ENCODE data around the gene LENG9.

Gene LENG9

GRCh38 chr19:54459282-54460229 is 4.0 kb downstream of the LENG9 start:
- Mint-ChIP-seq H3K4me3 (no peak overlapping the region), H3K9me3 (peaks cover 1% of the 10 kb centered on the region), H3K36me3 (peaks cover 28% of the 10 kb centered on the region), H3K27me3 (no peaks in the 10 kb centered on the region), H3K27ac (no peak overlapping the region), H3K4me1 (peaks cover 24% of the 10 kb centered on the region)
- ATAC-seq (ENCODE audit: low read depth) (no peak), DNase-seq (ENCODE audit: low spot score in 2 of 2) (no peak)

GRCh38 chr19:54458648-54459281 is 4.8 kb downstream of the LENG9 start:
- Mint-ChIP-seq H3K9me3 (no peaks in the 10 kb centered on the region), H3K27me3 (no peaks in the 10 kb centered on the region), H3K4me3 (no peak overlapping the region), H3K4me1 (peaks cover 18% of the 10 kb centered on the region), H3K36me3 (peaks cover 28% of the 10 kb centered on the region), H3K27ac (no peak overlapping the region)
- DNase-seq (ENCODE audit: low spot score in 2 of 2) = no peak
- ATAC-seq (ENCODE audit: low read depth) = no peak

GRCh38 chr19:54457773-54458647 is 5.6 kb downstream of the LENG9 start:
- DNase-seq (ENCODE audit: low spot score in 2 of 2) = no peak
- peaks cover 18% of the 10 kb centered on the region for H3K4me1 Mint-ChIP-seq
- H3K9me3 Mint-ChIP-seq = no peaks in the 10 kb centered on the region
- ATAC-seq (ENCODE audit: low read depth) = no peak
- no peak overlapping the region for H3K27ac Mint-ChIP-seq
- no peak overlapping the region for H3K4me3 Mint-ChIP-seq
- peaks cover 34% of the 10 kb centered on the region for H3K36me3 Mint-ChIP-seq
- H3K27me3 Mint-ChIP-seq = no peaks in the 10 kb centered on the region

GRCh38 chr19:54456423-54457373 is 6.9 kb downstream of the LENG9 start:
- H3K27me3 Mint-ChIP-seq = no peaks in the 10 kb centered on the region
- peak; percentile 8 for ATAC-seq (ENCODE audit: low read depth)
- DNase-seq (ENCODE audit: low spot score in 2 of 2) = no peak
- H3K4me1 Mint-ChIP-seq = peaks cover 16% of the 10 kb centered on the region
- peaks cover 34% of the 10 kb centered on the region for H3K36me3 Mint-ChIP-seq
- H3K9me3 Mint-ChIP-seq = no peaks in the 10 kb centered on the region
- no peak overlapping the region for H3K4me3 Mint-ChIP-seq
- H3K27ac Mint-ChIP-seq = peak overlapping the region; percentile 58

GRCh38 chr19:54455786-54456422 is 7.7 kb downstream of the LENG9 start:
- Mint-ChIP-seq H3K4me3 (no peak overlapping the region), H3K4me1 (peaks cover 18% of the 10 kb centered on the region), H3K36me3 (peaks cover 35% of the 10 kb centered on the region), H3K27ac (peak overlapping the region; percentile 58), H3K27me3 (no peaks in the 10 kb centered on the region), H3K9me3 (no peaks in the 10 kb centered on the region)
- DNase-seq (ENCODE audit: low spot score in 2 of 2) (no peak), ATAC-seq (ENCODE audit: low read depth) (no peak)

GRCh38 chr19:54454781-54455675 is 8.6 kb downstream of the LENG9 start:
- Mint-ChIP-seq H3K27me3 (no peaks in the 10 kb centered on the region), H3K9me3 (no peaks in the 10 kb centered on the region), H3K36me3 (peaks cover 37% of the 10 kb centered on the region), H3K4me3 (no peak overlapping the region), H3K27ac (peak overlapping the region; percentile 58), H3K4me1 (peaks cover 23% of the 10 kb centered on the region)
- ATAC-seq (ENCODE audit: low read depth) (no peak), DNase-seq (ENCODE audit: low spot score in 2 of 2) (no peak)

GRCh38 chr19:54453921-54454780 is 9.4 kb downstream of the LENG9 start:
- ATAC-seq (ENCODE audit: low read depth) (no peak), DNase-seq (ENCODE audit: low spot score in 2 of 2) (no peak)
- Mint-ChIP-seq H3K4me1 (peaks cover 28% of the 10 kb centered on the region), H3K4me3 (no peak overlapping the region), H3K36me3 (peaks cover 35% of the 10 kb centered on the region), H3K9me3 (no peaks in the 10 kb centered on the region), H3K27ac (no peak overlapping the region), H3K27me3 (no peaks in the 10 kb centered on the region)

GRCh38 chr19:54452626-54453025 is 11.0 kb downstream of the LENG9 start:
- no peaks in the 10 kb centered on the region for H3K27me3 Mint-ChIP-seq
- no peak overlapping the region for H3K4me3 Mint-ChIP-seq
- ATAC-seq (ENCODE audit: low read depth) = no peak
- peaks cover 25% of the 10 kb centered on the region for H3K4me1 Mint-ChIP-seq
- no peak overlapping the region for H3K27ac Mint-ChIP-seq
- no peaks in the 10 kb centered on the region for H3K9me3 Mint-ChIP-seq
- H3K36me3 Mint-ChIP-seq = peaks cover 22% of the 10 kb centered on the region
- DNase-seq (ENCODE audit: low spot score in 2 of 2) = no peak

GRCh38 chr19:54451997-54452396 is 11.6 kb downstream of the LENG9 start:
- peaks cover 22% of the 10 kb centered on the region for H3K36me3 Mint-ChIP-seq
- no peak overlapping the region for H3K27ac Mint-ChIP-seq
- H3K9me3 Mint-ChIP-seq = no peaks in the 10 kb centered on the region
- ATAC-seq (ENCODE audit: low read depth) (no peak), DNase-seq (ENCODE audit: low spot score in 2 of 2) (no peak)
- H3K4me1 Mint-ChIP-seq = peaks cover 27% of the 10 kb centered on the region
- H3K4me3 Mint-ChIP-seq = no peak overlapping the region
- H3K27me3 Mint-ChIP-seq = no peaks in the 10 kb centered on the region

GRCh38 chr19:54451331-54451871 is 12.2 kb downstream of the LENG9 start:
- Mint-ChIP-seq H3K4me1 (peaks cover 27% of the 10 kb centered on the region), H3K27me3 (no peaks in the 10 kb centered on the region), H3K4me3 (peak overlapping the region; percentile 99), H3K36me3 (peaks cover 22% of the 10 kb centered on the region), H3K27ac (peak overlapping the region; percentile 98), H3K9me3 (no peaks in the 10 kb centered on the region)
- DNase-seq (ENCODE audit: low spot score in 2 of 2) = no peak
- ATAC-seq (ENCODE audit: low read depth) = no peak

GRCh38 chr19:54449701-54450069 is 13.9 kb downstream of the LENG9 start:
- ATAC-seq (ENCODE audit: low read depth) (no peak), DNase-seq (ENCODE audit: low spot score in 2 of 2) (no peak)
- peak overlapping the region; percentile 99 for H3K4me3 Mint-ChIP-seq
- H3K36me3 Mint-ChIP-seq = peaks cover 14% of the 10 kb centered on the region
- peaks cover 27% of the 10 kb centered on the region for H3K4me1 Mint-ChIP-seq
- H3K9me3 Mint-ChIP-seq = no peaks in the 10 kb centered on the region
- no peaks in the 10 kb centered on the region for H3K27me3 Mint-ChIP-seq
- H3K27ac Mint-ChIP-seq = peak overlapping the region; percentile 98

Data from memory B cell (primary cell).